IMR-90 (cell line): Measurements from ENCODE around the gene MTMR6.

Experiments
- CEBPB ChIP-seq: IDR thresholded peaks from 2 replicates; pipeline ENCODE4 v1.6.1; 2012; ENCODE audit warnings: low read depth, low read length, improper control_type of control experiment
- MXI1 ChIP-seq: IDR thresholded peaks from 2 replicates; pipeline ENCODE4 v1.6.1; 2012; ENCODE audit warnings: low read depth, mild to moderate bottlenecking, low read length, moderate library complexity, borderline replicate concordance
- POLR2A ChIP-seq: IDR thresholded peaks from 2 replicates; pipeline ENCODE4 v1.6.1; 2012; ENCODE audit warnings: mild to moderate bottlenecking, low read depth, low read length
- RAD21 ChIP-seq: IDR thresholded peaks from 2 replicates; pipeline ENCODE4 v1.6.1; 2012; ENCODE audit warnings: low read length, improper control_type of control experiment
- SMC3 ChIP-seq: fragments of 150-350 bp; IDR thresholded peaks from 2 replicates; pipeline ENCODE4 v1.6.1; 2016; ENCODE audit warnings: low read depth, mild to moderate bottlenecking, antibody characterized with exemption, low read length, moderate library complexity
- TF ChIP-seq, protein P1 (sequence below): conservative IDR thresholded peaks from 2 replicates; pipeline ENCODE4 v1.5.1; 2012; ENCODE audit warnings: mild to moderate bottlenecking, low read depth, low read length, improper control_type of control experiment
- TF ChIP-seq, protein P2 (sequence below): fragments of 150-350 bp; IDR thresholded peaks from 2 replicates; pipeline ENCODE4 v1.6.1; 2016; ENCODE audit warnings: low read depth, mild to moderate bottlenecking, low read length, moderate library complexity, borderline replicate concordance
- TF ChIP-seq, protein P3 (sequence below): fragments of 150-350 bp; IDR thresholded peaks from 2 replicates; pipeline ENCODE4 v1.6.1; 2017; ENCODE audit warnings: mild to moderate bottlenecking, antibody characterized with exemption, low read length, low read depth

DNA sequence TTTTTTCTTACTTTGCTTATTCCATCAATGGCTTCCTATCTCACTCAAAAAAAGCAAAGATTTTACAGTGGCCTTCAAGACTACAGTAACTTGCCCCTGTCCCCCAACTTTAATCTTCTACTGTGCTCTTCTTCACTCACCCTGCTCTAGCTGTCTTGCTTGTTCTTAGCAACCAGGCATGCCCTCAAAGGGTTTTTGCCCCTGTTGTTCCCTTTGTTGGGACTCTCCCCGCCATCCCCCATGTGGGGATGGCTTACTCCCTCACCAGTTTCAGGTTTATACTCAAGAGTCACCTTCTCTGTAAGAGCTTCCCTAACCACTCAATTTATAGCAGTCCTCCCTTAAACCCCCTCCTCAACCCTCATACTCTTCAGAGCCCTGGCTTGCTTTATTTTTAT is 5.4 kb downstream of the MTMR6 start:
- TF ChIP-seq, protein P1, sequence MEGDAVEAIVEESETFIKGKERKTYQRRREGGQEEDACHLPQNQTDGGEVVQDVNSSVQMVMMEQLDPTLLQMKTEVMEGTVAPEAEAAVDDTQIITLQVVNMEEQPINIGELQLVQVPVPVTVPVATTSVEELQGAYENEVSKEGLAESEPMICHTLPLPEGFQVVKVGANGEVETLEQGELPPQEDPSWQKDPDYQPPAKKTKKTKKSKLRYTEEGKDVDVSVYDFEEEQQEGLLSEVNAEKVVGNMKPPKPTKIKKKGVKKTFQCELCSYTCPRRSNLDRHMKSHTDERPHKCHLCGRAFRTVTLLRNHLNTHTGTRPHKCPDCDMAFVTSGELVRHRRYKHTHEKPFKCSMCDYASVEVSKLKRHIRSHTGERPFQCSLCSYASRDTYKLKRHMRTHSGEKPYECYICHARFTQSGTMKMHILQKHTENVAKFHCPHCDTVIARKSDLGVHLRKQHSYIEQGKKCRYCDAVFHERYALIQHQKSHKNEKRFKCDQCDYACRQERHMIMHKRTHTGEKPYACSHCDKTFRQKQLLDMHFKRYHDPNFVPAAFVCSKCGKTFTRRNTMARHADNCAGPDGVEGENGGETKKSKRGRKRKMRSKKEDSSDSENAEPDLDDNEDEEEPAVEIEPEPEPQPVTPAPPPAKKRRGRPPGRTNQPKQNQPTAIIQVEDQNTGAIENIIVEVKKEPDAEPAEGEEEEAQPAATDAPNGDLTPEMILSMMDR = no peak
- TF ChIP-seq CEBPB (no peak), POLR2A (no peak), MXI1 (no peak), RAD21 (no peak), SMC3 (no peak)
- TF ChIP-seq, protein P2, sequence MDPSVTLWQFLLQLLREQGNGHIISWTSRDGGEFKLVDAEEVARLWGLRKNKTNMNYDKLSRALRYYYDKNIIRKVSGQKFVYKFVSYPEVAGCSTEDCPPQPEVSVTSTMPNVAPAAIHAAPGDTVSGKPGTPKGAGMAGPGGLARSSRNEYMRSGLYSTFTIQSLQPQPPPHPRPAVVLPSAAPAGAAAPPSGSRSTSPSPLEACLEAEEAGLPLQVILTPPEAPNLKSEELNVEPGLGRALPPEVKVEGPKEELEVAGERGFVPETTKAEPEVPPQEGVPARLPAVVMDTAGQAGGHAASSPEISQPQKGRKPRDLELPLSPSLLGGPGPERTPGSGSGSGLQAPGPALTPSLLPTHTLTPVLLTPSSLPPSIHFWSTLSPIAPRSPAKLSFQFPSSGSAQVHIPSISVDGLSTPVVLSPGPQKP = no peak
- TF ChIP-seq, protein P3, sequence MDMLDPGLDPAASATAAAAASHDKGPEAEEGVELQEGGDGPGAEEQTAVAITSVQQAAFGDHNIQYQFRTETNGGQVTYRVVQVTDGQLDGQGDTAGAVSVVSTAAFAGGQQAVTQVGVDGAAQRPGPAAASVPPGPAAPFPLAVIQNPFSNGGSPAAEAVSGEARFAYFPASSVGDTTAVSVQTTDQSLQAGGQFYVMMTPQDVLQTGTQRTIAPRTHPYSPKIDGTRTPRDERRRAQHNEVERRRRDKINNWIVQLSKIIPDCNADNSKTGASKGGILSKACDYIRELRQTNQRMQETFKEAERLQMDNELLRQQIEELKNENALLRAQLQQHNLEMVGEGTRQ = no peak
